ENCODE measurements around the gene LENG9. TPM values are rescaled to one million over a fixed set of nuclear protein-coding genes. Genes with fewer than 3 reads are reported as not detected.
"Not testable (repeated sequence)": the region's sequence is repeated elsewhere in the genome, so short reads cannot be mapped to it uniquely, and the experiment has no call there.

LENG9 gene
- total RNA-seq, 1 donor from 2014 or later: 7.2 TPM

DNA sequence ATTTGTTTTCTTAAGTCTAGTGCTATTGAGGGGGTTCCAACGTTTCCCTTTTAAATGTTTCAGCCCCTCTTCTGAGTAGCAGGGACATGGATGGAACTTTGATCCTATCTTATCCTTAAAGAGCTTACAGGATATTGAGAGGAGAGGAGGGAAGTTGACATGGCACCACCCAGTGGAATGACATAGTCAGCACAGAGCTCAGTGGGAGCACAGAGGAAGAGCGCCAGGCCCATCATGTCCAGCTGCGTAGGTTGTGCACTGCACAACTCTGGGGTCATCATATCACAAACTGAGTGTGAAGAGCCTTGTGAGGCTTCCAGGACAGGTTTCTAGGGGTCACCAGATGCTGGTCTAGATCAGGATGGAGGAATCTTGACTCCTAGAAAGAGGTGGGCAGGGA lies 14.1 kb upstream of the LENG9 start:
- ATAC-seq: no peak

GRCh38 chr19:54475706-54476105 lies 12.1 kb upstream of the LENG9 start:
- ATAC-seq: no peak

DNA sequence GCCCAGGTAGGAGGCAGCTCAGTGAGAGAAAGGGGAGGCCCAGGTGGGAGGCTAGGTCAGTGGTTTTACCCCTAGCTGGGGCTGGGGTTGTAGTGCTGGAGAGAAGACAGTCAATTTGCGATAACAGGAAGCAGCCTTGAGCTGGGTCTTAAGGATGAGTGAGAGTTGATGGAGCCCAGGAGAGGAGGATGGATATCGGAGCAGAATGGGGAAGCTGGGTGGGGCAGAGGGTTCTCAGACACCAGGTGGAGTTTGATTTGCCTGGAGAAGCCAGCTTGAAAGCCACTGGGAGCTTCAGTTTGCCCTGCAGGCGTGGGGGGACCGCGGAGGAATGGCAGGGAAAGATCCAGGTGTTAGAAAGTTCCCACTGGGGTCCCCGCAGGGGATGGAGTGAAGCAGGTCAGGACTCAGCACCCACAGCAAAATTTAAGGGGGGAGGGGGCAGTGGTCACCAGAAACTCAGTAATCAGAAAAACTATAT lies 10.4 kb upstream of the LENG9 start:
- ATAC-seq: no peak

DNA sequence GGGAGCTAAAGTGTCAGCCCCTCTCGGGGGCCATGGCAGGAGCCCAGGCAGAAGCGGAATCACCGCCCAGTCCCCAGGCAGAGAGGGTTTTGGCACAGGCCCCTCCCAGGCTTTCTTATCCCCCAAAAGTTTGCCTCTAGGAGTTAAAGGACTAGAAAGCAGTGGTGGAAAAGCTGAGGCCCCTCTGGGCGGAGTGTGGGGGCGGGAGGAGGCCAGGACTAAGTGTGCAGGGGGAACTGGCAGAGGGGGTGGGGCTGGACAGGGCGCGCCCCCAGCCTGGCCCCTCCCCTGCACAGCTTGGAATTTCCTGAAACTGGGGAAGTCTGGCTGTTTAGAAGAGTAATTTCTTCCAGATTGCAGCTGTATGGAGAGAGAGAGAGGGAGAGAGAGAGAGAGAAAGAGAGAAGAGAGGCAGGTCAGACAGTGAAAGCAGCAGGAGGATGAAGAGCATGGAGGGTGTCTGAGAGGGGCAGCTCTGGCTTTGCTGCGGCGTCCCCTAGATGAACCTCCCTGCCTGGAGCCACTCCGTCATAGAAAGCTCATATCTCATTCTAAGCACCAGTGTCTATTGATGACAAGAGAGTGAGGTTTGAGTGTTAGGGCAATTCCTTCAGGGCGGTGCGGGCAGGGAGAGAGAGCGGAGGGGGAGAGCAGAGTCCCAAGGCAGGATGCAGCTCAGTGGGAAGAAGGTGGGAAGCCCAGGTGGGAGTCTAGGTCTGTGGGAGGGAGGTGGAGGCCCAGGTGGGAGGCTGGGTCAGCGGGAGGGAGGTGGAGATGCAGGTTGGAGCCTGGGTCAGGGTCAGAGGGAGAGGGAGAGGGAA lies 9.7 kb upstream of the LENG9 start, which contains the start of gene CDC42EP5:
Gene CDC42EP5 (minus strand): TSS at position 226 of the 821 bp plus-strand sequence. CDS start 7,749 bp downstream, outside the sequence.
- ATAC-seq: peak; percentile 69

GRCh38 chr19:54470991-54471782 lies 7.6 kb upstream of the LENG9 start:
- peak; percentile 64 for ATAC-seq

DNA sequence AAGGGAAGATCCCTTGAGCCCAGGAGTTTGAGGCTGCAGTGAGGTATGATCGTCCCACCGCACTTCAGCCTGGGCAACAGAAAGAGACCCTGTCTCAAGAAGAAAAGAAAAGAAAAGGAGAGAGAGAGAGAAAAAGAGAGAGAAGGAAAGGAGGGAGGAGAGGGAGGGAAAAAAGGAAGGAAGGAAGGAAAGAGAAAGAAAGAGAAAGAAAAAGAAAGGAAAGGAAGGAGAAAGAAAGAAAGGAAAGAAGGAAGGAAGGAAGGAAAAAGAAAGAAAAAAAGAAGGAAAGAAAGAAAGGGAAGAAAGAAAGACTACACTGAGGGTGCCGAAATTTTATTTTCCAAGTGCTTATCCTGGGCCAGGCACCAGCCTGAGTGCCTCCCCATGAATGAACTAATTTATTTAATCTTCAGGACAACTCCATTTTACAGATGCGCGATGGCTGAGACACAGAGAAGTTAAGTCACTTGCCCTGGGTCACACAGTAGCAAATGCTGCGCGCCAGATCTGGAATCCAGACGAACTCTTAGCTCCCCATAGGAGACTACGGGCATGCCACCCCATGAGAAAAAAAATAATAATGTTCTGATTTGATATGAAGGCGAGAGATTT lies 6.8 kb upstream of the LENG9 start:
- ATAC-seq: no peak

DNA sequence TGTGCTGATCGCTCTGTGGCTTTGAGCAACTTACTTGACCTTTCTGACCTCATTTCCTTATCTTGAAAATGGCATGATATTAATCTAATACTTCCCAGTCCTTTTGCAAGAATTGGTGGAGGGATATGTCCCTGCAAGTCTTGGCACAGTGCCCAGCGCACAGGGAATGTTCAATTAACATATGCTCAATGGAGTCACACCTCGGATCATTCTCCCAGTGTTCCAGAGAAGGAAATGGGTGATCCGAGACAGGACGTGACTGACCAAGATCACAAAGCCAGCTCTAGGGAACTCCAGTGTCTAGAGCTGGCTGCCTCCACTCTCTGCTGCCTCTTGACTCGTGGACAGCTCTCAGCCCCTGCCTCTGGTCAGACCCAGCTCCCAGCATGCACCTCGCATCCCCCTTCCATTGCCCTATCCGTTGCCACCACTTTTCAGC lies 5.9 kb upstream of the LENG9 start:
- ATAC-seq: peak; percentile 4

DNA sequence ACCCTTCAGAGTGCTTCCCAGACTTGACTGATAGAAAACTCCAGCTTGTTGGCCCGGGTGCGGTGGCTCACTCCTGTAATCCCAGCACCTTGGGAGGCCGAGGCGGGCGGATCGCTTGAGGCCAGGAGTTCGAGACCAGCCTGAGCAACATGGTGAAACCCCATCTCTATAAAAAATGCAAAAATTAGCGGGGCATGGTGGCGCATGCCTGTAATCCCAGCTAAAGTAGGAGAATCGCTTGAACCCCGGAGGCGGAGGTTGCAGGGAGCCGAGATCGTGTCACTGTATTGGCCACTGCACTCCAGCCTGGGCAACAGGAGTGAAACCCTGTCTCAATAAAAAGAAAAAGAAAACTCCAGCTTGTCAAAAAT lies 2.5 kb upstream of the LENG9 start:
- ATAC-seq: not testable (repeated sequence)

GRCh38 chr19:54465426-54466109 lies 2.0 kb upstream of the LENG9 start:
- no peak for ATAC-seq

GRCh38 chr19:54464630-54465425 lies 1.2 kb upstream of the LENG9 start:
- ATAC-seq: peak; percentile 58

- peak; percentile 75 for ATAC-seq
Measured at GRCh38 chr19:54464044-54464629, 559 bp upstream of the LENG9 start.

DNA sequence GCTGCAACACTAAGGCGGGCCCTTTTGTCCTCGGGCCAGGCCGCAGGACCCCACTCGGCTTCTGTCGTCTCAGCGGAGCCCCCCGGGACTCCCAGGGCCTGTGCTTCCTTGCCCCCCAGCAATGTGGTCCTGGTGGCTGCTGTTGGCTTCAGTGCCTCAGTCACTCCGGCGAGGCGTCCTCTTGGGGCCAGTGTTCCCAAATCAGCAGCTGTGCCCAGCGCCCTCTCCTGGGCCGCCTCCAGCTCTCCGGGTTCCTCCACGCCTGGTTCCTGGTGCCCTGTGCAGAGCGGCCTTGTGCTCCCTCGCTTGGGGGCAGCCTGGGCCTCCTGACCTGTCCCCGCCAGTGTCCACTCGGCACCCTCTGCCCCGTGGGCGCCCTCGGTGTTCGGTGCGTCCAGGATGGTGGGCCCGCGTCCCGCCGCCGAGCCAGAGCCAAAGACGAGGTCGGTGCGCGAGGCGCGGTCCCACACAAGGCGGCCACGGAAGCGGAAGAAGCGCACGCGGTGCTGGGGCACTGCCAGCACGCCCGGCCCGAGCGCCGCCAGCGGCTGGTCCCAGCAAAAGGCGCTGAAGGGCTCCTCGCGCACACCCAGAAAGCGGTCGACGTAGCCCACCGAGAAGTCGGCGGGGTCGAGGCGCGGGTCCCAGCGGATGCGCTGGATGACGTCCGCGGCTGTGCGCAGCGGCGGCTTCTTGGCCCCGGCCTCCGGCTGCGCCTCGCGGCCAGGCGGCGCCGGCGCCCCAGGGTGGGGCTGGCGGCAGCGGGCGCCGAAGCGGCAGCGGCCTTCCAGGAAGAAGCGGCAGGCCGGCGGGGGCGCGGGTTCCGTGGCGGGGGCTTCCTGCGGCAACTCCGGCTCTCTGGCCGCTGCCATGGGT lies 685 bp downstream of the LENG9 start:
- peak; percentile 17 for ATAC-seq

DNA sequence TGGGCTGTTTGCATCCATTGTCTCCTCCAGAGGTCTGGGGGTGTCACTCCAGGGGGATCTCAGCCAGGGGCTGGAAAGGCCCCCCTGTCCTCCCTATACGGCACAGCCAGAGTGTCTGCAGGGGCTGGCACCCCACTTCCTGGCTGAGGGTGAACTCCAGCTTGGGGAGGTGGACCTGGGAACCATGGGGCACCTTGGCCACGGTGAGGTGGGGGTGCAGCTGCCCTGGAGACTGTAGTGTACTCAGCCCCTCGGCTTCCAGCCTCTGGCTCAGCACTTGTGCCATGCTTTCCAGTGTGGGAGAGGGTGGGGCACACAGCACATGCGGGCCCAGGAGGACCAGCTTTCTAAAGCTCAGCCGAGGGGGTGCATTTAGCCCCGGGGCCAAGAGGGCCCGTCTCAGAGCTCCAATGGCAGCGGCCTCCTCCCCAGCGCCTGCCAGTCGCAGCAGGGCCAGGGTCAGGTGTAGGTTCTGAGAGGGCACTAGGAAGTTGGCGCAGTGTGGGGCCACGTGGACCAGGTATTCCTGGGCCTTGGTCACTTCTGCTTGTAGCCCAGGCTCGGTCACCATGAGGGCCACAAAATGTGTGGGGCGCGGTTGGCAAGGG lies 1.4 kb downstream of the LENG9 start:
- no peak for ATAC-seq

- no peak for ATAC-seq
Measured at GRCh38 chr19:54461613-54462012, 2.0 kb downstream of the LENG9 start.

GRCh38 chr19:54461210-54461609 lies 2.4 kb downstream of the LENG9 start:
- ATAC-seq: no peak

DNA sequence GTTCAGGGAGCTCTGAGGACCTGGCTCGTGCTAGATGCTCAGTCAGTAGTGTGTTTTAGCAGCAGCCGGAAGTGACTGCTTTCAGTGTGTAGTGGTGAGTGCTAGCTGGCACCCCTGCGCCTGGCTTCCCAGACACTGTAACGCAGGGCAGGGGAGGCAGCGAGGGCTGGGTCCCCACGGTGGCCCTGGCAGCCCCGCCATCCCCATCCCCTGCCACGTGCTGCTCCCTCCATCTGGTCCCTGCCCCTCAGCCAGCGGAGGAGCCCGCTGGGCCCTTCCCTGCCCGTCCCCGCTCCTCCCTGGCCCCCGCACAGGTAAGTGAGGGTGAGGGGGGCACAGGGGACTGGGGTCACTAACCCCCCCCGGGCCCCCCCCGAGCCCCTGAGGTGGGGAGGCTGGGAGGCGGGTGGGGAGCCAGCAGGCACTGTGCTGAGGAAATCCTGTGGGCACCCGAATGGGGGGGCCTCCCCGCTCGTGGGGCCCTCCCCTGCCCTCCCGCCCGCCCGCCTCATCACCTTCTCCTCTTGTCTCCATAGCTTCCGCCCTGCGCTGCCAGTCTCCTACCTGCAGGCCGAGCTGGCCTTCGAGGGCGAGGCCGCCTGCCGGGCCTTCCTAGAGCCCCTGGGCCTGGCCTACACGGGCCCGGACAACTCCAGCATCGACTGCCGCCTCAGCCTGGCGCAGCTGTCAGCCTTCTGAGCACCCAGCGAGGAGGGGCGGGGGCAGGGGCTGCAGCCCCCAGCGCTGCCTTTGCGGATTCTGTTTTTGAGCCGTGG lies 3.2 kb downstream of the LENG9 start:
- ATAC-seq: no peak

GRCh38 chr19:54459282-54460229 lies 4.0 kb downstream of the LENG9 start:
- ATAC-seq: no peak

All from esophagus mucosa (tissue), 1 donor.